Panc1 (cell line): ENCODE data around the gene HEPHL1.

Source experiments
- POLR2AphosphoS5 ChIP-seq: IDR thresholded peaks from 2 replicates; pipeline ENCODE4 v1.6.1; 2012; ENCODE audit warnings: mild to moderate bottlenecking, low read depth, low read length, moderate library complexity
- TCF7L2 ChIP-seq: IDR thresholded peaks from 2 replicates; pipeline ENCODE4 v1.6.1; 2011; ENCODE audit warnings: mild to moderate bottlenecking, low read depth, low read length, inconsistent platforms
- TF ChIP-seq, protein P1 (sequence below): fragments of 450-650 bp; IDR thresholded peaks from 2 replicates; pipeline ENCODE4 v1.5.1; 2017; ENCODE audit warnings: mild to moderate bottlenecking
- TF ChIP-seq, protein P2 (sequence below), 2 experiments: IDR thresholded peaks; 2 replicates each; pipeline ENCODE4 v1.6.1; 2011 to 2012; ENCODE audit warnings: low read depth in 2 of 2, control low read depth in 1 of 2, low read length in 1 of 2, mild to moderate bottlenecking in 1 of 2, moderate library complexity in 1 of 2; ENCODE audit not compliant: insufficient read depth in 1 of 2

DNA sequence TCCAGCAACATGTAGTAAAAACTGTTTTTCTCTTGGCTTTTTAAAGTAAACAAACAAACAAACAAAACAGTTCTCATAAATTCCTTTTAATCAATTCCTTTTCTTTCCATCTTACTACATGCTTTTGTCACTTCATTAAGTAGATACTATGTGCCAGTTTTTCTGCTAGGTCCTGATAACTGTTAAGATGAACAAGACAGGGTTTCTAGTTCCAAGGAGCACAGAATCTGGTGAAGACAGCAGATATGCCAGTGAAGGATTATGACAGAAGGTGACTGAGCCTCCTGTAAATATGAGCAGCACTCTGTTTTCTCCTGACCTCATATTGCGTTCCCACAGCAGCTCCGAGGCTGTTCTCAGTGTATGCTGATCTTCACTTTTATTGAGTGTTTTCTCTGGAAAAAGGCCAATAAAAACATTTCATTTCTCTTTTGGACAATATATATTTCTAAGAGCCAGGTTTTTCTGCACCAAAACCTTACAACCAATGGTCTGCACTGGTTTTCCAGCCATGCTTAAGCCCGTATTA lies 45.8 kb downstream of the HEPHL1 start:
- TF ChIP-seq, protein P1, sequence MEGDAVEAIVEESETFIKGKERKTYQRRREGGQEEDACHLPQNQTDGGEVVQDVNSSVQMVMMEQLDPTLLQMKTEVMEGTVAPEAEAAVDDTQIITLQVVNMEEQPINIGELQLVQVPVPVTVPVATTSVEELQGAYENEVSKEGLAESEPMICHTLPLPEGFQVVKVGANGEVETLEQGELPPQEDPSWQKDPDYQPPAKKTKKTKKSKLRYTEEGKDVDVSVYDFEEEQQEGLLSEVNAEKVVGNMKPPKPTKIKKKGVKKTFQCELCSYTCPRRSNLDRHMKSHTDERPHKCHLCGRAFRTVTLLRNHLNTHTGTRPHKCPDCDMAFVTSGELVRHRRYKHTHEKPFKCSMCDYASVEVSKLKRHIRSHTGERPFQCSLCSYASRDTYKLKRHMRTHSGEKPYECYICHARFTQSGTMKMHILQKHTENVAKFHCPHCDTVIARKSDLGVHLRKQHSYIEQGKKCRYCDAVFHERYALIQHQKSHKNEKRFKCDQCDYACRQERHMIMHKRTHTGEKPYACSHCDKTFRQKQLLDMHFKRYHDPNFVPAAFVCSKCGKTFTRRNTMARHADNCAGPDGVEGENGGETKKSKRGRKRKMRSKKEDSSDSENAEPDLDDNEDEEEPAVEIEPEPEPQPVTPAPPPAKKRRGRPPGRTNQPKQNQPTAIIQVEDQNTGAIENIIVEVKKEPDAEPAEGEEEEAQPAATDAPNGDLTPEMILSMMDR: no peak
- no peak for TF ChIP-seq POLR2AphosphoS5
- TF ChIP-seq TCF7L2: no peak
- TF ChIP-seq, protein P2, sequence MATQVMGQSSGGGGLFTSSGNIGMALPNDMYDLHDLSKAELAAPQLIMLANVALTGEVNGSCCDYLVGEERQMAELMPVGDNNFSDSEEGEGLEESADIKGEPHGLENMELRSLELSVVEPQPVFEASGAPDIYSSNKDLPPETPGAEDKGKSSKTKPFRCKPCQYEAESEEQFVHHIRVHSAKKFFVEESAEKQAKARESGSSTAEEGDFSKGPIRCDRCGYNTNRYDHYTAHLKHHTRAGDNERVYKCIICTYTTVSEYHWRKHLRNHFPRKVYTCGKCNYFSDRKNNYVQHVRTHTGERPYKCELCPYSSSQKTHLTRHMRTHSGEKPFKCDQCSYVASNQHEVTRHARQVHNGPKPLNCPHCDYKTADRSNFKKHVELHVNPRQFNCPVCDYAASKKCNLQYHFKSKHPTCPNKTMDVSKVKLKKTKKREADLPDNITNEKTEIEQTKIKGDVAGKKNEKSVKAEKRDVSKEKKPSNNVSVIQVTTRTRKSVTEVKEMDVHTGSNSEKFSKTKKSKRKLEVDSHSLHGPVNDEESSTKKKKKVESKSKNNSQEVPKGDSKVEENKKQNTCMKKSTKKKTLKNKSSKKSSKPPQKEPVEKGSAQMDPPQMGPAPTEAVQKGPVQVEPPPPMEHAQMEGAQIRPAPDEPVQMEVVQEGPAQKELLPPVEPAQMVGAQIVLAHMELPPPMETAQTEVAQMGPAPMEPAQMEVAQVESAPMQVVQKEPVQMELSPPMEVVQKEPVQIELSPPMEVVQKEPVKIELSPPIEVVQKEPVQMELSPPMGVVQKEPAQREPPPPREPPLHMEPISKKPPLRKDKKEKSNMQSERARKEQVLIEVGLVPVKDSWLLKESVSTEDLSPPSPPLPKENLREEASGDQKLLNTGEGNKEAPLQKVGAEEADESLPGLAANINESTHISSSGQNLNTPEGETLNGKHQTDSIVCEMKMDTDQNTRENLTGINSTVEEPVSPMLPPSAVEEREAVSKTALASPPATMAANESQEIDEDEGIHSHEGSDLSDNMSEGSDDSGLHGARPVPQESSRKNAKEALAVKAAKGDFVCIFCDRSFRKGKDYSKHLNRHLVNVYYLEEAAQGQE (IDR thresholded peaks at IDR 0.05; ENCODE audit: insufficient read depth in 1 of 2, low read depth in 2 of 2, low read length in 1 of 2): no peak
